SKM-1 (cell line): ENCODE data around the gene RGS3.

Source experiments
- DNase-seq: peaks from one replicate; lab custom pipeline; 2025; ENCODE audit not compliant: unreplicated experiment; lab: John Stamatoyannopoulos, UW

RGS3 gene

GRCh38 chr9:113614843-113615648 lies 151.5 kb downstream of the RGS3 start:
- DNase-seq: no peak

- DNase-seq: no peak
These were observed 152.6 kb downstream of the RGS3 start for GRCh38 chr9:113616116-113616515.

- DNase-seq: no peak
These were observed 153.3 kb downstream of the RGS3 start for GRCh38 chr9:113616621-113617496.

GRCh38 chr9:113617550-113617949 lies 154.0 kb downstream of the RGS3 start:
- DNase-seq: no peak

- no peak for DNase-seq
These were observed 155.4 kb downstream of the RGS3 start for GRCh38 chr9:113618836-113619490.

GRCh38 chr9:113619491-113620376 lies 156.2 kb downstream of the RGS3 start:
- DNase-seq: no peak

- no peak for DNase-seq
These were observed 157.0 kb downstream of the RGS3 start for GRCh38 chr9:113620377-113621161.

GRCh38 chr9:113621309-113621791 lies 157.8 kb downstream of the RGS3 start:
- no peak for DNase-seq

GRCh38 chr9:113621980-113622379 lies 158.5 kb downstream of the RGS3 start:
- DNase-seq: no peak

GRCh38 chr9:113622600-113623400 lies 159.3 kb downstream of the RGS3 start:
- DNase-seq: no peak

GRCh38 chr9:113623851-113624485 lies 160.4 kb downstream of the RGS3 start:
- no peak for DNase-seq

- no peak for DNase-seq
These were observed 161.2 kb downstream of the RGS3 start for GRCh38 chr9:113624721-113625120.

- no peak for DNase-seq
These were observed 162.0 kb downstream of the RGS3 start for GRCh38 chr9:113625486-113625885.

- no peak for DNase-seq
These were observed 163.4 kb downstream of the RGS3 start for GRCh38 chr9:113626735-113627495.

- no peak for DNase-seq
These were observed 165.1 kb downstream of the RGS3 start for GRCh38 chr9:113628621-113629020.

- DNase-seq: no peak
These were observed 167.0 kb downstream of the RGS3 start for GRCh38 chr9:113630386-113631136.
